Vagina (tissue), 2 donors: ENCODE results near the gene RUNDC3A.
"Not testable (repeated sequence)": the region's sequence is repeated elsewhere in the genome, so short reads cannot be mapped to it uniquely, and the experiment has no call there.

Source experiments
- POLR2A ChIP-seq, 2 donors: fragments of 450-650 bp; IDR thresholded peaks; one replicate each; pipeline ENCODE4 v1.6.1; 2017; ENCODE audit warnings: antibody characterized with exemption in 2 of 2, mild to moderate bottlenecking in 2 of 2, moderate library complexity in 2 of 2
- POLR2AphosphoS5 ChIP-seq, 2 donors: sonication (generic); formaldehyde crosslinking; IDR thresholded peaks; one replicate each; pipeline ENCODE4 v1.9.0; 2017; ENCODE audit warnings: antibody characterized with exemption in 2 of 2, mild to moderate bottlenecking in 2 of 2, low read depth in 1 of 2; ENCODE audit not compliant: insufficient read depth in 1 of 2
- TF ChIP-seq, protein P1 (sequence below), 3 experiments: fragments of 450-650 bp in 2 of 3; fragments of 200-600 bp in 1 of 3; sonication (generic) in 1 of 3; IDR thresholded peaks; one replicate each; pipeline ENCODE4 v1.5.1; 2017 to 2019; ENCODE audit warnings: antibody characterized with exemption in 3 of 3, mild to moderate bottlenecking in 2 of 3, moderate library complexity in 2 of 3

DNA sequence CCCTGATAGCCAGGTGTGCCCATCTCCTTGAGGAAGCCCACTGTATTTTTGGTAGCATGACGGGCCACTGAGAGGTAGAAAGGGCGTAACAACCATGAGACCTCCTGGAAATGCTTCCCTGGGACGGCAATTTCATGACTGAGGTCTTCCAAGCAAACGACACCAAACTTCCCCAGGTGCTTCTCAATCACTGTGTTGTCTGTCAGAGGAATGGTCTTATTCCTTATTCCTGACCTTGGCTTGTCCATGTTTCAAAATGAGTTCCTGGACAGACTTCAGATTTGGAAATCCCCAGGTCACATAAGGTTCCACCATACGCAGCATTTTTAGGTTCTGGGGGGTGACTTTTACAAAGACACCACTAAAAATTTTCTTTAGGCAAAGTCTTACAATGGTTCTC lies 56.6 kb downstream of the RUNDC3A start:
- TF ChIP-seq, protein P1, sequence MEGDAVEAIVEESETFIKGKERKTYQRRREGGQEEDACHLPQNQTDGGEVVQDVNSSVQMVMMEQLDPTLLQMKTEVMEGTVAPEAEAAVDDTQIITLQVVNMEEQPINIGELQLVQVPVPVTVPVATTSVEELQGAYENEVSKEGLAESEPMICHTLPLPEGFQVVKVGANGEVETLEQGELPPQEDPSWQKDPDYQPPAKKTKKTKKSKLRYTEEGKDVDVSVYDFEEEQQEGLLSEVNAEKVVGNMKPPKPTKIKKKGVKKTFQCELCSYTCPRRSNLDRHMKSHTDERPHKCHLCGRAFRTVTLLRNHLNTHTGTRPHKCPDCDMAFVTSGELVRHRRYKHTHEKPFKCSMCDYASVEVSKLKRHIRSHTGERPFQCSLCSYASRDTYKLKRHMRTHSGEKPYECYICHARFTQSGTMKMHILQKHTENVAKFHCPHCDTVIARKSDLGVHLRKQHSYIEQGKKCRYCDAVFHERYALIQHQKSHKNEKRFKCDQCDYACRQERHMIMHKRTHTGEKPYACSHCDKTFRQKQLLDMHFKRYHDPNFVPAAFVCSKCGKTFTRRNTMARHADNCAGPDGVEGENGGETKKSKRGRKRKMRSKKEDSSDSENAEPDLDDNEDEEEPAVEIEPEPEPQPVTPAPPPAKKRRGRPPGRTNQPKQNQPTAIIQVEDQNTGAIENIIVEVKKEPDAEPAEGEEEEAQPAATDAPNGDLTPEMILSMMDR (IDR thresholded peaks at IDR 0.05): not testable (repeated sequence)
- TF ChIP-seq POLR2A (IDR thresholded peaks at IDR 0.05); POLR2AphosphoS5 (IDR thresholded peaks at IDR 0.05; ENCODE audit: insufficient read depth in 1 of 2, low read depth in 1 of 2): not testable (repeated sequence)
